Nephron progenitor cell (in vitro differentiated cells): Measurements from ENCODE around the gene LUZP2.

ENCODE experiments used
- DNase-seq: peaks from one replicate; pipeline ENCODE4 v3.0.0; 2021
- H3K27ac Mint-ChIP-seq: 2 replicates; pipeline ENCODE4 v1.8.0; 2021; ENCODE audit warnings: mild to moderate bottlenecking, moderate library complexity, mixed read lengths
- H3K27me3 Mint-ChIP-seq: 2 replicates; pipeline ENCODE4 v1.8.0; 2021; ENCODE audit warnings: mild to moderate bottlenecking, low read depth, mixed read lengths; ENCODE audit not compliant: poor library complexity
- H3K36me3 Mint-ChIP-seq: 2 replicates; pipeline ENCODE4 v1.8.0; 2021; ENCODE audit warnings: low read depth, mixed read lengths
- H3K4me1 Mint-ChIP-seq: 2 replicates; pipeline ENCODE4 v1.8.0; 2021; ENCODE audit warnings: mixed read lengths
- H3K4me3 Mint-ChIP-seq: 2 replicates; pipeline ENCODE4 v1.8.0; 2021; ENCODE audit warnings: mild to moderate bottlenecking, moderate library complexity, mixed read lengths
- H3K9me3 Mint-ChIP-seq: 2 replicates; pipeline ENCODE4 v1.8.0; 2021; ENCODE audit warnings: mild to moderate bottlenecking, moderate library complexity, mixed read lengths
- CTCF ChIP-seq: fragments of 200-600 bp; sonication (generic); IDR thresholded peaks from 2 replicates; pipeline ENCODE4 v1.5.0; 2021; ENCODE audit warnings: antibody characterized with exemption

Gene LUZP2

GRCh38 chr11:25048632-25049031, 551.8 kb downstream of the LUZP2 start:
- TF ChIP-seq CTCF = no peak
- no peaks in the 10 kb centered on the region for H3K4me1 Mint-ChIP-seq
- no peaks in the 10 kb centered on the region for H3K9me3 Mint-ChIP-seq
- no peak for DNase-seq
- H3K4me3 Mint-ChIP-seq = no peak overlapping the region
- H3K36me3 Mint-ChIP-seq = no peaks in the 10 kb centered on the region
- no peaks in the 10 kb centered on the region for H3K27me3 Mint-ChIP-seq
- no peak overlapping the region for H3K27ac Mint-ChIP-seq

GRCh38 chr11:25052844-25053243, 556.0 kb downstream of the LUZP2 start:
- H3K36me3 Mint-ChIP-seq = no peaks in the 10 kb centered on the region
- H3K4me1 Mint-ChIP-seq = no peaks in the 10 kb centered on the region
- no peaks in the 10 kb centered on the region for H3K9me3 Mint-ChIP-seq
- no peak for TF ChIP-seq CTCF
- no peak for DNase-seq
- no peak overlapping the region for H3K4me3 Mint-ChIP-seq
- no peak overlapping the region for H3K27ac Mint-ChIP-seq
- no peaks in the 10 kb centered on the region for H3K27me3 Mint-ChIP-seq

- Mint-ChIP-seq H3K4me3 (no peak overlapping the region), H3K9me3 (no peaks in the 10 kb centered on the region), H3K27ac (no peak overlapping the region), H3K36me3 (no peaks in the 10 kb centered on the region), H3K4me1 (no peaks in the 10 kb centered on the region), H3K27me3 (no peaks in the 10 kb centered on the region)
- no peak for TF ChIP-seq CTCF
- DNase-seq = no peak
Observed at GRCh38 chr11:25057861-25058260, 561.0 kb downstream of the LUZP2 start.

GRCh38 chr11:25065746-25066145, 568.9 kb downstream of the LUZP2 start:
- Mint-ChIP-seq H3K4me1 (no peaks in the 10 kb centered on the region), H3K9me3 (no peaks in the 10 kb centered on the region), H3K27me3 (no peaks in the 10 kb centered on the region), H3K4me3 (no peak overlapping the region), H3K36me3 (no peaks in the 10 kb centered on the region), H3K27ac (no peak overlapping the region)
- TF ChIP-seq CTCF = no peak
- no peak for DNase-seq

- H3K36me3 Mint-ChIP-seq = no peaks in the 10 kb centered on the region
- no peak for DNase-seq
- no peaks in the 10 kb centered on the region for H3K4me1 Mint-ChIP-seq
- no peaks in the 10 kb centered on the region for H3K27me3 Mint-ChIP-seq
- H3K4me3 Mint-ChIP-seq = no peak overlapping the region
- TF ChIP-seq CTCF = no peak
- H3K27ac Mint-ChIP-seq = no peak overlapping the region
- no peaks in the 10 kb centered on the region for H3K9me3 Mint-ChIP-seq
Observed at GRCh38 chr11:25066706-25067105, 569.9 kb downstream of the LUZP2 start.

- Mint-ChIP-seq H3K9me3 (peaks cover 1% of the 10 kb centered on the region), H3K4me3 (no peak overlapping the region), H3K27ac (no peak overlapping the region), H3K4me1 (no peaks in the 10 kb centered on the region), H3K27me3 (no peaks in the 10 kb centered on the region), H3K36me3 (no peaks in the 10 kb centered on the region)
- DNase-seq = no peak
- TF ChIP-seq CTCF = no peak
Observed at GRCh38 chr11:25068451-25068850, 571.6 kb downstream of the LUZP2 start.
